H1 (cell line): Measurements from ENCODE around the gene MOK. TPM values are rescaled to one million over a fixed set of nuclear protein-coding genes. Genes with fewer than 3 reads are reported as not detected.
"Not testable (repeated sequence)": the region's sequence is repeated elsewhere in the genome, so short reads cannot be mapped to it uniquely, and the experiment has no call there.

ENCODE experiments used
- CTCF ChIA-PET: fragments of 300-600 bp; sonication (Branson Sonifier 250); formaldehyde crosslinking; loops from one replicate; lab custom pipeline; 2021; ENCODE audit not compliant: partially characterized antibody; lab: Charles Lee
- POLR2A ChIA-PET: fragments of 300-600 bp; sonication (Branson Sonifier 250); formaldehyde crosslinking; loops from one replicate; lab custom pipeline; 2021; ENCODE audit warnings: inconsistent platforms; ENCODE audit not compliant: partially characterized antibody; lab: Charles Lee
- DNase-seq, 2 experiments: peaks; one replicate each; pipeline versions ENCODE4 v3.0.0 to v3.0.0-alpha.2; 2010 to 2022; ENCODE audit warnings: low spot score in 2 of 2, low read depth in 1 of 2, mixed read lengths in 1 of 2
- FAIRE-seq: peaks from 2 replicates; lab custom pipeline; 2011; peaks lifted over from hg19 to GRCh38; lab: Jason Lieb, UNC
- H2AFZ ChIP-seq: 2 replicates; pipeline ENCODE4 v1.8.1; 2012; ENCODE audit warnings: low read length, inconsistent platforms
- H2AK5ac ChIP-seq: 2 replicates; pipeline ENCODE4 v1.6.1; 2013; ENCODE audit warnings: low read depth, low read length
- H2BK120ac ChIP-seq: replicated peaks from 2 replicates; pipeline ENCODE3; 2013; ENCODE audit warnings: low read depth, low read length, inconsistent platforms
- H2BK12ac ChIP-seq: 2 replicates; pipeline ENCODE4 v1.6.1; 2013; ENCODE audit warnings: low read depth, low read length
- H2BK15ac ChIP-seq: 2 replicates; pipeline ENCODE4 v1.6.1; 2013; ENCODE audit warnings: low read length
- H2BK20ac ChIP-seq: 2 replicates; pipeline ENCODE4 v1.6.1; 2013; ENCODE audit warnings: low read length
- H2BK5ac ChIP-seq: 2 replicates; pipeline ENCODE4 v1.6.1; 2013; ENCODE audit warnings: low read depth, low read length
- H3K14ac ChIP-seq: 2 replicates; pipeline ENCODE4 v1.6.1; 2013; ENCODE audit warnings: inconsistent platforms; ENCODE audit not compliant: insufficient read length
- H3K18ac ChIP-seq: 2 replicates; pipeline ENCODE4 v1.6.1; 2013; ENCODE audit warnings: low read length; ENCODE audit errors: extremely low read depth
- H3K23ac ChIP-seq: 2 replicates; pipeline ENCODE4 v1.6.1; 2013; ENCODE audit warnings: inconsistent platforms; ENCODE audit not compliant: insufficient read length
- H3K23me2 ChIP-seq: 2 replicates; pipeline ENCODE4 v1.6.1; 2013; ENCODE audit warnings: low read depth, low read length
- H3K27ac ChIP-seq: 2 replicates; pipeline ENCODE4 v1.6.1; 2011; ENCODE audit warnings: low read depth, low read length, inconsistent platforms
- H3K27me3 ChIP-seq, 4 experiments: replicated peaks in 1 of 4; 1 replicate in 1 of 4; 2 replicates in 3 of 4; pipeline versions ENCODE4 v1.6.1 to v1.8.1; 2011 to 2013; ENCODE audit warnings: low read length in 3 of 4, mild to moderate bottlenecking in 3 of 4, inconsistent platforms in 2 of 4, mixed read lengths in 2 of 4, moderate library complexity in 1 of 4; ENCODE audit not compliant: control insufficient read depth in 3 of 4, insufficient read depth in 3 of 4; ENCODE audit errors: extremely low read depth in 1 of 4
- H3K36me3 ChIP-seq, 4 experiments: 2 replicates each; pipeline versions ENCODE4 v1.6.1 to v1.8.1; 2011 to 2013; ENCODE audit warnings: mild to moderate bottlenecking in 4 of 4, low read length in 3 of 4, moderate library complexity in 2 of 4, control low read depth in 1 of 4, inconsistent platforms in 1 of 4; ENCODE audit not compliant: insufficient read depth in 4 of 4, control insufficient read depth in 2 of 4
- H3K4ac ChIP-seq: replicated peaks from 2 replicates; pipeline ENCODE3; 2013; ENCODE audit warnings: low read length, low read depth, mixed read lengths, inconsistent platforms; ENCODE audit not compliant: insufficient read length
- H3K4me1 ChIP-seq, 4 experiments: replicated peaks in 1 of 4; 1 replicate in 1 of 4; 2 replicates in 3 of 4; pipeline versions ENCODE4 v1.6.1 to v1.8.1; 2011 to 2013; ENCODE audit warnings: low read length in 3 of 4, inconsistent platforms in 2 of 4, mixed read lengths in 1 of 4; ENCODE audit not compliant: insufficient read depth in 4 of 4, control insufficient read depth in 3 of 4
- H3K4me2 ChIP-seq, 2 experiments: 2 replicates each; pipeline versions ENCODE4 v1.6.1 to v1.8.1; 2011 to 2013; ENCODE audit warnings: low read depth in 2 of 2, low read length in 2 of 2, control low read depth in 1 of 2, inconsistent platforms in 1 of 2, mild to moderate bottlenecking in 1 of 2; ENCODE audit not compliant: insufficient read depth in 1 of 2
- H3K4me3 ChIP-seq, 4 experiments: fragments of 200-600, 300-600 bp in 1 of 4; sonication (generic), shearing (Covaris generic), sonication (Bioruptor Twin) in 1 of 4; 2 replicates each; pipeline versions ENCODE4 v1.5.1 to v1.8.1; 2011 to 2016; ENCODE audit warnings: low read length in 4 of 4, low read depth in 3 of 4, control low read depth in 2 of 4, inconsistent platforms in 2 of 4, mild to moderate bottlenecking in 2 of 4, mixed read lengths in 1 of 4, moderate library complexity in 1 of 4; ENCODE audit not compliant: insufficient read depth in 2 of 4; ENCODE audit errors: extremely low read depth in 1 of 4
- H3K56ac ChIP-seq: replicated peaks from 2 replicates; pipeline ENCODE3; 2013; ENCODE audit warnings: low read depth, mild to moderate bottlenecking, mixed read lengths, low read length, inconsistent platforms; ENCODE audit not compliant: insufficient read length
- H3K79me1 ChIP-seq: 2 replicates; pipeline ENCODE4 v1.6.1; 2013; ENCODE audit warnings: low read depth, low read length, control low read depth
- H3K79me2 ChIP-seq, 2 experiments: 2 replicates each; pipeline versions ENCODE4 v1.6.1 to v1.8.1; 2012 to 2013; ENCODE audit warnings: low read length in 2 of 2, mild to moderate bottlenecking in 2 of 2, inconsistent platforms in 1 of 2; ENCODE audit not compliant: insufficient read depth in 2 of 2, control insufficient read depth in 1 of 2
- H3K9ac ChIP-seq, 4 experiments: replicated peaks in 1 of 4; 1 replicate in 1 of 4; 2 replicates in 3 of 4; pipeline versions ENCODE4 v1.6.1 to v1.8.1; 2011 to 2013; ENCODE audit warnings: low read depth in 3 of 4, low read length in 3 of 4, control low read depth in 2 of 4, mild to moderate bottlenecking in 2 of 4, moderate library complexity in 2 of 4, inconsistent platforms in 1 of 4; ENCODE audit errors: extremely low read depth in 1 of 4
- H3K9me3 ChIP-seq, 2 experiments: 2 replicates each; pipeline versions ENCODE4 v1.6.1 to v1.8.1; 2012 to 2013; ENCODE audit warnings: mild to moderate bottlenecking in 2 of 2, moderate library complexity in 2 of 2, control low read depth in 1 of 2, inconsistent platforms in 1 of 2, low read depth in 1 of 2, low read length in 1 of 2, mixed read lengths in 1 of 2; ENCODE audit not compliant: insufficient read depth in 2 of 2
- H4K20me1 ChIP-seq, 2 experiments: replicated peaks in 1 of 2; 2 replicates each; pipeline versions ENCODE3 to v1.8.1; 2011 to 2013; ENCODE audit warnings: inconsistent platforms in 2 of 2, low read length in 2 of 2, mild to moderate bottlenecking in 1 of 2; ENCODE audit not compliant: insufficient read depth in 2 of 2, control insufficient read depth in 1 of 2
- H4K5ac ChIP-seq: 2 replicates; pipeline ENCODE4 v1.6.1; 2013; ENCODE audit warnings: low read length, low read depth, mixed read lengths, inconsistent platforms; ENCODE audit not compliant: insufficient read length
- H4K8ac ChIP-seq: 2 replicates; pipeline ENCODE4 v1.8.0; 2013; ENCODE audit warnings: mild to moderate bottlenecking, moderate library complexity, low read length, inconsistent platforms; ENCODE audit not compliant: insufficient read depth; ENCODE audit errors: extremely low read depth
- H4K91ac ChIP-seq: replicated peaks from 2 replicates; pipeline ENCODE3; 2013; ENCODE audit warnings: low read length, mixed read lengths, inconsistent platforms; ENCODE audit not compliant: insufficient read length
- WGBS, 2 experiments: shearing (Covaris generic) in 1 of 2; methylation state at CpG; one replicate each; pipeline versions ENCODE4 v1.1.6 to v1.1.7; 2013 to 2015; ENCODE audit warnings: low lambda C conversion rate in 2 of 2, mixed read lengths in 2 of 2, inconsistent platforms in 1 of 2, low coverage in 1 of 2, missing lambda C conversion rate in 1 of 2; ENCODE audit not compliant: insufficient replicate concordance in 2 of 2, insufficient coverage in 1 of 2, insufficient read length in 1 of 2; ENCODE audit errors: extremely low coverage in 1 of 2, missing lambda C conversion rate in 1 of 2; 5-methylcytosine and 5-hydroxymethylcytosine counted together
- polyA plus RNA-seq, 7 experiments: library from polyadenylated mRNA; depleted of rRNA in 3 of 7; stranded (reverse) in 5 of 7; unstranded in 2 of 7; fragments of >200 nt in 5 of 7; fragments of 200-250 nt in 2 of 7; gene quantifications; 1 replicate in 5 of 7; 2 replicates in 1 of 7; 4 replicates in 1 of 7; pipeline versions ENCODE4 v1.2.1 to v1.2.3, GENCODE V29; 2011 to 2013; ENCODE audit warnings: missing spikeins in 2 of 7, mixed read lengths in 2 of 7
- total RNA-seq: library from RNA; stranded (reverse); fragmentation: NEBNext Ultra II Directional; extraction: Animal tissue kit (Norgen Biotek cat#: 25700); gene quantifications from 2 replicates; pipeline ENCODE4 v1.2.1, GENCODE V29; 2021

MOK gene
- total and polyA plus RNA-seq, 2 of the 8 experiments (the other 6 are each of a cell fraction or from before 2014, with no cell fraction given) = 2.1 to 2.5 TPM

- H4K8ac ChIP-seq, H2BK5ac ChIP-seq, H3K23me2 ChIP-seq, DNase-seq, H2BK12ac ChIP-seq, FAIRE-seq, H3K4ac ChIP-seq, H3K14ac ChIP-seq, H2BK20ac ChIP-seq, H4K5ac ChIP-seq, H2AFZ ChIP-seq, H2AK5ac ChIP-seq, H3K18ac ChIP-seq, H3K79me2 ChIP-seq, H3K79me1 ChIP-seq, H4K91ac ChIP-seq, H3K23ac ChIP-seq, H3K27ac ChIP-seq, H3K36me3 ChIP-seq, H2BK15ac ChIP-seq, H3K4me2 ChIP-seq, H3K9me3 ChIP-seq, H2BK120ac ChIP-seq, H3K56ac ChIP-seq, H3K4me3 ChIP-seq, H4K20me1 ChIP-seq, POLR2A ChIA-PET, H3K9ac ChIP-seq: not testable (repeated sequence)
- peaks cover 3 to 12% (median 6%) of the 10 kb centered on the region in 4 experiments; a peak in 5 of 7 replicates for H3K4me1 ChIP-seq
- H3K27me3 ChIP-seq = peaks cover 3 to 18% (median 14%) of the 10 kb centered on the region in 4 experiments; a peak in 4 of 7 replicates
- 93% methylated on average over 4 of the region's 4 CpGs; no CpG with 5 or more reads in 1 of the 2 experiments for WGBS, 2 experiments
- CTCF ChIA-PET = interaction anchor here (0.9 to 2.6 kb wide), 3 partner anchors 10 to 70 kb away, joined by 3 to 9 read pairs (median 9); no protein-coding TSS in a partner anchor
These were observed 61.2 kb downstream of the MOK start for GRCh38 chr14:102243795-102244194.
